Glomerular visceral epithelial cell (primary cell): ENCODE data around the gene C16orf87.
A peak's percentile ranks its signal among the peaks of the same experiment; 100 is the strongest.
"Not testable (repeated sequence)": the region's sequence is repeated elsewhere in the genome, so short reads cannot be mapped to it uniquely, and the experiment has no call there.

Source experiments
- DNase-seq: peaks from one replicate; pipeline ENCODE4 v3.0.0-alpha.2; 2016; ENCODE audit errors: extremely low spot score

C16orf87 gene

GRCh38 chr16:46830902-46831647, at the start of gene C16orf87:
TSS of gene C16orf87 (minus strand) at chr16:46831180. CDS start at chr16:46831149, 31 bp downstream.
- peak; percentile 92 for DNase-seq

DNA sequence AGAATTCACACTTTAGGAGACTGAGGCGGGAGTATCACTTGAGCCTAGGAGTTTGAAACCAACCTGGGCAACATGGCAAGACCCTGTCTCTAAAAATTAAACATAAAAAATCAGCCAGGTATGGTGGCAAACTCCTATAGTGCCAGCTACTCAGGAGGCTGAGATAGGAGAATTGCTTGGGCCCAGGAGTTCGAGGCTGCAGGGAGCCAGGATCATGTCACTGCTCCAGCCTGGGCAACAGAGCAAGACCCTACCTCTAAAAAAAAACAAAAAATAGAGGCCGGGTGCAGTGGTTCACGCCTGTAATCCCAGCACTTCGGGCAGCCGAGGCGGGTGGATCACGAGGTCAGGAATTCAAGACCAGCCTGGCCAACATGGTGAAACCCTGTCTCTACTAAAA, 44.3 kb upstream of the C16orf87 start:
- no peak for DNase-seq

DNA sequence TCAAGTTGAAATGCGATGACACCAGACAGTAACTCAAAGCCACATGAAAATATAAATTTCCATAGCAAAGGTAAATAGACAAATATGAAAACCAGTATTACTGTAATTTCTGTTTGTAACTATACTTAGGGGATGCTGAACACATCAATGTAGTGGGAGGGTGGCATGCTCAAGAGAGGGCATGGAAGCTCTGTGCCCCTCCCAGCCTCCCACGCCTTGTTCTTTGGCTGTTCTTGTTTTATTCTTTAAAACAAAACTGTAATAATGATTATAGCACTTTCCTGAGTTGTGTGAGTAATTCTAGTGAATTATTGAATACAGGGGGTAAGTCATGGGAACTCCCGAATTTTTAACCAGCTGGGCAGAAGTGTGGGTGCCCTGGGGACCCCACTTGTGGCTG, 42.2 kb upstream of the C16orf87 start:
- no peak for DNase-seq

- DNase-seq: no peak
These were observed 40.6 kb upstream of the C16orf87 start for GRCh38 chr16:46871597-46871996.

DNA sequence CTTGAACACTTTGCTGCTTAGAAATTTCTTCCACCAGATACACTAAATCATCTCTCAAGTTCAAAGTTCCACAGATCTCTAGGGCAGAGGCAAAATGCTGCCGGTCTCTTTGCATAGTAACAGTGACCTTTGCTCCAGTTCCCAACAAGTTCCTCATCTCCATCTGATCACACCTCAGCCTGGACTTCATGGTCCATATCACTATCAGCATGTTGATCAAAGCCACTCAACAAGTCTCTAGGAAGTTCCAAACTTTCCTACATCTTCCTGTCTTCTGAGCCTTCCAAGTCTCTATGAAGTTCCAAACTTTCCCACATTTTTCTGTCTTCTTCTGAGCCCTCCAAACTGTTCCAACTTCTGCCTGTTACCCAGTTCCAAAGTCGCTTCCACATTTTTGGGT, 37.9 kb upstream of the C16orf87 start:
- DNase-seq: not testable (repeated sequence)

DNA sequence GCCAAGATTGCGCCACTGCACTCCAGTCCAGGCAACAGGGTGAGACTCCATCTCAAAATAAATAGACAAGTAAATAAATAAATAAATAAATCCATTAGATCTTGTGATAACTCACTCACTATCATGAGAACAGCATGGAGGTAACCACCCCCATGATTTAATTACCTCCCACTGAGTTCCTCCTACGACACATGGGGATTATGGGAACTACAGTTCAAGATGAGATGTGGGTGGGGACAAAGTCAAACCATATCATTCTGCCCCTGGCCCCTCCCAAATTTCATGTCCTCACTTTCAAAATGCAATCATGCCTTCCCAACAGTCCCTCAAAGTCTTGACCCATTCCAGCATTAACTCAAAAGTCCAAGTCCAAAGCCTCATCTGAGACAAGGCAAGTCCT, 36.5 kb upstream of the C16orf87 start:
- DNase-seq: not testable (repeated sequence)

DNA sequence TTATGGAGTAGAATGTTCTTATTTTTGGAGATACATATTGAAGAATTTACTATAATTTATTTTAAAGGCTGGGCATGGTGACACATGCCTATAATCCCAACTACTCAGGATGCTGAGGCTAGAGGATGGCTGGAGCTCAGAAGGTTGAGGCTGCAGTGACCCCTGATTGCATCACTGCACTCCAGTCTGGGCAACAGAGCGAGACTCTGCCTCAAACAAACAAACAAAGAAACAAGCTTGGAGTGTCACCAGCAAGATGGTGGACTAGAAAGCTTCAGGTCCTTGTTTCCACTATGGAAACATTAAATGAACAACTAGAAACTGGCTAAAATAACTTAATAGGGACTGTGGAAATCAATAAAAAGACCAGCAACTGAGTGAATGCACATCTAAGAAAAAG, 35.3 kb upstream of the C16orf87 start:
- no peak for DNase-seq

GRCh38 chr16:46862555-46863447, 31.8 kb upstream of the C16orf87 start:
- no peak for DNase-seq

- peak; percentile 75 for DNase-seq
These were observed 28.8 kb upstream of the C16orf87 start for GRCh38 chr16:46859719-46860152.

DNA sequence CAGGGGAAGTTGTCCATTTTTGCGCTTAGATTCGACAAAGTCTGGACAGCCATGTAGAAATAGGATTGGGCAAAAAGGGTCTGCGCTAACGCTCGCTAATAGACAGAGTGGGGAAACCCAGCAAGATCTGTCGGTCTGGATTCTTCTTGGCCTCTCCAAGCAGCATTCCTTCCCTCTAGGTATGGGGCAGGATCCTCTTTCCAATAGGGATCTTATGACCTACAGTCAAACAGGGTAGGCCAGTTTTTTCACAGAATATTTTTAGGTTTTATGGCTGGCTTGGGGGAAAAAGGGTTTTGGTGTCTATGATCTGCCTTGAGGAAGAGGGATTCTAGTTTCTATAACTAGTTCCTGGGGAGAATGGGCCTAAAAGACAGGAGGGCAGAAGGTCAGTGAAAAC, 27.2 kb upstream of the C16orf87 start:
- DNase-seq: no peak

DNA sequence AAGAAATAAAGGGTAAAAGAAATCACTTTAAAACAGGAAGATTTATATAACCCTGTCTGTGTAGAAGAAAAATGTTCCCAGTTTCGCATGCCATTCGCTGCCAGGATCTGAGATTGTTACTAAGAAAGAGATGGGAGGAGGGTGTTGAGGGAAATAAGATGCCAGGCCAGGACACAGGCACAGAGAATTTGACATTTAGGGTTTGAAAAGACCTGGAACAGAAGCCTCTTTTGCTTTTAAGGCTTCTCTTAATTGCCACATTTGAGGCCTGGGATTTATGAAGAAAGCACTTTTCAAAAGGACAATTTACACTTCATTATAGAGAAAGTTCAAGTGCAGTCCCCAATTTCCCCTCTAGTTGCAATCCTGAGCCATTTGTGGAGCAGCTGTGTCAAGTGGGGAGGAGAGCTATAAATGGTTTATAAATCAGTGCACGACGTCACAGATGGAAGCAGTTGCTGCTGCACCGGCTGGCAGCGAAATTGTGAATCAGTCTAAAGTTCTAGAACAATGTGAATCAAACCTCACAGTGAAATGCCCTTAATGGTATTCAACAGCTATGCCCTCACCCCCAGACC, 26.5 kb upstream of the C16orf87 start:
- peak; percentile 53 for DNase-seq

GRCh38 chr16:46855389-46855788, 24.4 kb upstream of the C16orf87 start:
- no peak for DNase-seq

DNA sequence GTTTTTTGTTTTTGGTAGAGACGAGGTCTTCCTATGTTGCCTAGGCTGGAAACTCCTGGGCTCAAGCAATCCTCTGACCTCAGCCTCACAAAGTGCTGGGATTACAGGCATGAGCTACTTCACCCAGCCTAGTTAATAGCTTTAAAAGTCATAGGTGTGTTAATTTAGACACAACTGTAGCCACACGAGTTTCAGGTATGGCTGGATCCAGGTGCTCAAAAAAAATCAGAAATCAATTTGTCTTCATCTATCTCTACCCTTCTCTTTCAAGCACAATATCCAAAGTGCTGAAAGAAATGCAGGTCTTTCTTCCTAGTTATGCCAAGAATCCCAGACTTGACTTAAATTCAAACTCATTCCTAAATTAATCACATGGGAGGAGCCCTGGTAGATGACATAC, 23.9 kb upstream of the C16orf87 start:
- DNase-seq: no peak

DNA sequence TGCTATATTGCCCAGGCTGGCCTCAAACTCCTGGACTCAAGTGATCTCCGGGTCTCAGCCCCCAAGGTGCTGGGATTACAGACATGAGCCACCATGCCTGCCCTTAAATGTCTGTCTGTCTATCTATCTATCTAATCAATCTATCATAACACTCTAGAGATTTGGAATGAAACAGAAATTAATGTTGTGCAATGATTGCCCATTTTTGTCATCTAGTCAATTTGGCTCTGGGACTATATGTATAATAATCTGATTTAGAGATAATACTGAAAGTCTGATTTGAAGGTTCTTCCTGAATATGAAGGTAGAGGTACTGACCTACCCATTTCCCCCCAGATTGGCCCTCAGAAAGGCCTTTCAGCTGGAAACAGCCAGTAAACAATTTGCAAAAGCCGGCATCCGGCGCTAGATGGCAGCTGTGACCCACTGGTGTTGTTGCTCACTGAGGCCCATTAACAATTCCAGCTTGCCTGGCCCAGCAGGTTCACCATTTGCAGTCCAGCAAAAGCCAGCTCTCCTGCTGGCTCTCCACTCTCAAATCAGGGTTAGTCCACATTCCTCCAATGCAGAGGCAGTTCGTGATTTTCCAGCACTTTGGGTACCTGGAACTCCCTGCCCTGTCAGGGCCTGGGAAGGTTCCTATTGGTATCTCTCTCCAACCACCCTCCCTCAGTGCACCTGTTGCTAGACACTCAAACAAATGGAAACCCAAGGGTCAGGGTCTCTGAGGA, 22.9 kb upstream of the C16orf87 start:
- peak; percentile 60 for DNase-seq

DNA sequence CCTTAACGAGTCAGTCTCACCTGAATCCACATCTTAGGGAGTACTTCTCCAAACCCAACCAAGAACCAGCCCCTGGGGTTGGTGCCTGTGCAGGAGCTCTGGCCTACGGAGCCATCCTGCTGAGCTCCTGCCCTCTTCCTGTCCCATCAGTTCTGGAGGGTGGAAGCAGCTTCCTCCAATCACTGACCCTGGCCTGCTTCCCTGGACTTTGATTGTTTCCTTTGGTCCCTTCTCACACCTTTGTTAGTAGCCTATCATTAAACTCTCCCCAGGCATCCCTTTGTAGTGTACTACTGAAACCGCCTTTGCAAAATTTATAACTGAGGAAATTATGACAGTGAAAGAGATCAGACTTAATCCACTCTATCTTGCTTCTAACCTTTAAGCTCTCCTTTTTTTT, 21.1 kb upstream of the C16orf87 start:
- DNase-seq: no peak

- DNase-seq: no peak
These were observed 19.9 kb upstream of the C16orf87 start for GRCh38 chr16:46850619-46851555.

DNA sequence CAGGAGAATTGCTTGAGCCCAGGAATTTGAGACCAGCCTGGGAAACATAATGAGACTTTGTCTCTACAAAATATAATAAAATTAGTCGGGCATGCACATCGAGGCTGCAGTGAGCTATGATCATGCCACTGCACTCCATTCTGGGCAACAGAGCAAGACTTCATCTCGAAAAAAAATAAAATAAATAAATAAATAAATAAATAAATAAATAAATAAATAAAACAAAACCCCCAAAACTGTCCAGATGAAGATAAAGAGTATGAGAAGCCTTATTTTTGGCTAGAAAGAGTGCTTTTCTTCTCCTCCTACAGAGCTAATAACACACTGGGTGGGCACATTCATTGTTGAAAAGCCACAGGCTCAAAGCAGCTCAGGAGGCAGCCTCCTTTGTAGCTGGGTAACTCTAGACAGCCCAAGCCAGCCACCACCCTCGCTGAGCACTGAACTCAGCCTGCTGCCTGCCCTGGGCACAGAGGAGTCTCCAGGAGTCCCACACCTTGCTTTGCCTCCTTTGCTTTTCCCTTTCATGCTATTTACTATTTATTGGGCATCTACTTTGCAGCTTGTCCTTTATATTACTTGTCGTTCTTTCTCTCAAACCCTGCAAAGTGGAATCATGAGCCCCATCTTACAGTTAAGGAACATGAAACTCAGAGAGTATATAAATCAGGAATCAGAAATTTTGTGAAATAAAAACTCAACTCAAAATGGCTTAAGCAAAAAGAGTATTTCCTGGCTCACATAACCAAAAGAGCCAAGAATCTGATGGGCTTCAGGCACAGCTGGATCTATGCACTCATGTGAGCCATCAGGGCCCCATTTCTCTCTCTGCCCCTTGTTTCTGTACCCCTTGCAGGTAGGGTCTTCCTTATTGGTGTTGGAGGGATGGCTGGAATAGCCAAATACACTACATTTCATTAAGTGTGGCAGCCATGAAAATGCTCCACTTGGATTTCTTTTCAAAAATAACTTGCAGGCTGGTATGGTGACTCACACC, 18.1 kb upstream of the C16orf87 start:
- DNase-seq: no peak

DNA sequence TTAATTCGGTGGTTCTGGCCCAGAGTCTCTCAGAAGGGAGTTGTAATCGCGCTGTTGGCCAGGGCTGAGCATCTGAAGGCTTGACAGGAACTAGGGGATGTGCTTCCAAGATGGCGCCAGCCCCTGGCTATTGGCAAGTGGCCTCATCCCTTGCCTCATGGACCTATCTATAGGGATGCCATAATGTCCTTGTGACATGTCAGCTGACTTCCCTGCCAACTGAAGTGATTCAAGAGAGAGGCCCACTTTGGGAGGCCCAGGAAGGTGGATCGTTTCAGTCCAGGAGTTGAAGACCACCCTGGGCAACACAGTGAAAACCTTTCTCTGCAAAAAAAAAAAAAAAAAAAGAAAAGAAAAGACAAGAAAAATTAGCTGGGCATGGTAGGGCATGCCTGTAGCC, 15.0 kb upstream of the C16orf87 start:
- DNase-seq: no peak

- no peak for DNase-seq
These were observed 13.8 kb upstream of the C16orf87 start for GRCh38 chr16:46844771-46845170.
